ENCODE measurements around the gene SMIM9.

DNA sequence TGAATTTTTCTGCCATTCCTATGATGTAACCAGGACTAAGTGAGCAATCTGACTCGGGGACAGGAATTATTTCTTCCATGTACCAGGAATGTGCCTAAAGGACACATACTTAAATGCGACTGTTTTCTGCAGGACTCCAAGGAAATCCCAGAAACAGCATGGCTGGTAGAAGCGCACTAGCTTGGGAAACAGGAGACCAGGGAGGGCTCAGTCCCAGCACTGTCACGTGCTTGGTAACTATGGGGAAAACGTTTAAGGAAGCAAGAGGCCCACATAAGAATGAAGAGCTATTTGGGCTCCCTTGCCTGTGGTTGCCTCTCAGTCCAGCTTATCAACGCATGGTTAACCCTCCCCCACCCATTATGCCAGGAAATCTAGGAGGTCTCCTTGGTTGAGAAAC lies 48.7 kb downstream of the SMIM9 start:
- TF ChIP-seq, protein P1, sequence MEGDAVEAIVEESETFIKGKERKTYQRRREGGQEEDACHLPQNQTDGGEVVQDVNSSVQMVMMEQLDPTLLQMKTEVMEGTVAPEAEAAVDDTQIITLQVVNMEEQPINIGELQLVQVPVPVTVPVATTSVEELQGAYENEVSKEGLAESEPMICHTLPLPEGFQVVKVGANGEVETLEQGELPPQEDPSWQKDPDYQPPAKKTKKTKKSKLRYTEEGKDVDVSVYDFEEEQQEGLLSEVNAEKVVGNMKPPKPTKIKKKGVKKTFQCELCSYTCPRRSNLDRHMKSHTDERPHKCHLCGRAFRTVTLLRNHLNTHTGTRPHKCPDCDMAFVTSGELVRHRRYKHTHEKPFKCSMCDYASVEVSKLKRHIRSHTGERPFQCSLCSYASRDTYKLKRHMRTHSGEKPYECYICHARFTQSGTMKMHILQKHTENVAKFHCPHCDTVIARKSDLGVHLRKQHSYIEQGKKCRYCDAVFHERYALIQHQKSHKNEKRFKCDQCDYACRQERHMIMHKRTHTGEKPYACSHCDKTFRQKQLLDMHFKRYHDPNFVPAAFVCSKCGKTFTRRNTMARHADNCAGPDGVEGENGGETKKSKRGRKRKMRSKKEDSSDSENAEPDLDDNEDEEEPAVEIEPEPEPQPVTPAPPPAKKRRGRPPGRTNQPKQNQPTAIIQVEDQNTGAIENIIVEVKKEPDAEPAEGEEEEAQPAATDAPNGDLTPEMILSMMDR (IDR thresholded peaks at IDR 0.05), result no peak
- TF ChIP-seq POLR2A (IDR thresholded peaks at IDR 0.05), result no peak

Measured in prostate gland (tissue), 2 donors.